Fibroblast of villous mesenchyme (primary cell): ENCODE data around the gene FRAT1. TPM values are rescaled to one million over a fixed set of nuclear protein-coding genes. Genes with fewer than 3 reads are reported as not detected.
"Not testable (repeated sequence)": the region's sequence is repeated elsewhere in the genome, so short reads cannot be mapped to it uniquely, and the experiment has no call there.

ENCODE experiments used
- DNase-seq: peaks from one replicate; pipeline ENCODE4 v3.0.0-alpha.2; 2010; ENCODE audit warnings: low read depth
- H3K4me3 ChIP-seq: 2 replicates; pipeline ENCODE4 v1.5.1; 2011; ENCODE audit warnings: low read depth, mild to moderate bottlenecking, low read length
- CTCF ChIP-seq: IDR thresholded peaks from 2 replicates; pipeline ENCODE4 v1.5.1; 2012; ENCODE audit warnings: low read depth, mild to moderate bottlenecking, low read length; ENCODE audit not compliant: insufficient read depth
- total RNA-seq: library from RNA; depleted of rRNA; stranded (reverse); fragments of >200 nt; gene quantifications from 2 replicates; pipeline ENCODE4 v1.2.3, GENCODE V29; 2012

The FRAT1 gene
- total RNA-seq, 1 donor = 1.7 TPM

- H3K4me3 ChIP-seq = no peak overlapping the region
- DNase-seq = no peak
- TF ChIP-seq CTCF = no peak
These were observed 16.9 kb downstream of the FRAT1 start for GRCh38 chr10:97336006-97336405.

GRCh38 chr10:97336446-97336845 lies 17.4 kb downstream of the FRAT1 start:
- H3K4me3 ChIP-seq = no peak overlapping the region
- no peak for DNase-seq
- no peak for TF ChIP-seq CTCF

GRCh38 chr10:97336942-97337831 lies 18.1 kb downstream of the FRAT1 start:
- DNase-seq = no peak
- no peak for TF ChIP-seq CTCF

GRCh38 chr10:97338041-97338440 lies 19.0 kb downstream of the FRAT1 start:
- TF ChIP-seq CTCF = no peak
- H3K4me3 ChIP-seq = no peak overlapping the region
- no peak for DNase-seq

More at GRCh38 chr10:97336942-97337831, 18.1 kb downstream of the FRAT1 start:
- H3K4me3 ChIP-seq = no peak overlapping the region

- no peak for TF ChIP-seq CTCF
- H3K4me3 ChIP-seq = no peak overlapping the region
- DNase-seq = no peak
These were observed 22.3 kb downstream of the FRAT1 start for GRCh38 chr10:97341416-97341815.

- DNase-seq, H3K4me3 ChIP-seq: not testable (repeated sequence)
These were observed 24.6 kb downstream of the FRAT1 start for GRCh38 chr10:97343664-97344063.

GRCh38 chr10:97347317-97347716 lies 28.2 kb downstream of the FRAT1 start:
- no peak for TF ChIP-seq CTCF
- H3K4me3 ChIP-seq = no peak overlapping the region

More at GRCh38 chr10:97347317-97347716, 28.2 kb downstream of the FRAT1 start:
- DNase-seq = no peak
